Inflammatory macrophage treated with lipopolysaccharide for 1 hour (primary cell): ENCODE results near the gene MAPK13.
A peak's percentile ranks its signal among the peaks of the same experiment; 100 is the strongest.
"Not testable (repeated sequence)": the region's sequence is repeated elsewhere in the genome, so short reads cannot be mapped to it uniquely, and the experiment has no call there.

Experiments used
- DNase-seq, 2 donors: peaks; one replicate each; pipeline ENCODE4 v3.0.0-alpha.2; 2020 to 2022

MAPK13 gene

DNA sequence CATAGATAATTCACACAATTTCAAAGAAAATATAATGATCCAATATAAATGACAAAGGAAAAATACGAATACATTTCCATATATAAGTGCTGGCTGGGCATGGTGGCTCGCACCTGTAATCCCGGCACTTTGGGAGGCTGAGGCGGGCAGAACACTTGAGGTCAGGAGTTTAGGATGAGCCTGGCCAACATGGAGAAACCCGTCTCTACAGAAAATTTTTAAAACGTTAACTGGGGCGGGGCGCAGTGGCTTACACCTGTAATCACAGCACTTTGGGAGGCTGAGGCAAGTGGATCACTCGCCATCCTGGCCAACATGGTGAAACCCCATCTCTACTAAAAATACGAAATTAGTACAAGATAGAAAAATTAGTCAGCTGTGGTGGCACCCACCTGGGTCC is 14.9 kb upstream of the MAPK13 start:
- no peak for DNase-seq

DNA sequence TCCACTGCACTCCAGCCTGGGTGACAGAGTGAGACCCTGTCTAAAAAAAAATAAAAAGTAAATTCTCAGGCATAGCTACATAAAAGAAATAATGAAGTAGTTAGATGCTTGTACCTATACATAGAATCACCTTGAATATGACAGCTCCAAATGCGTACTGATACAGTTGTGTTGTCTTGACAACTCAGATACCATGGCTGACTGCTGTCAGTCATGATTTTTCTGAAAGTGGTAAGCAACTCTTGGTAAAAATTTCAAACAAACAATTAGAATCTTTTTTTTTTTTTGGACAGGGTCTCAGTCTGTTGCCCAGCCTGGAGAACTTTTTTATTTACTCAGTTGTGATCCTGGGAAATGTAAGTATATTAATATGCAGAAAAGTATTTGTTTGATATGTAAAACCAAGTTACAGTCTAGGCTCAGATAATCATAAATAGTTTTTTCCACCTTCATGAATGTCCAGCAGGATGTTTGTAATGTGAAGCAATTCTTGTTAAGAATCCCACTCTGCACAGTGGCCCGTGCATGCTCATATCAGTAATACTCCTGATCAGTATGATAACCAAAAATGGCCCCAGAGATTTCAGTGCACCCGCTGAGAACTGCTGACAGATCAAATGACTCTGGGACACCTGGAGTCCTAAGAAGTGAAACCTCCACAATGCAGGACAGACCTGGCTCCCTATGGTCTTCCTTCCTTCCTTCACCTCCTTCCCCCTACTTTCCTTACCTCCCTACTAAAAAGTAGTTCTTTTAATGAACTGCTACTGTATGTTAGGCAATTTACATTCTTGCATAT is 14.0 kb upstream of the MAPK13 start:
- no peak for DNase-seq

DNA sequence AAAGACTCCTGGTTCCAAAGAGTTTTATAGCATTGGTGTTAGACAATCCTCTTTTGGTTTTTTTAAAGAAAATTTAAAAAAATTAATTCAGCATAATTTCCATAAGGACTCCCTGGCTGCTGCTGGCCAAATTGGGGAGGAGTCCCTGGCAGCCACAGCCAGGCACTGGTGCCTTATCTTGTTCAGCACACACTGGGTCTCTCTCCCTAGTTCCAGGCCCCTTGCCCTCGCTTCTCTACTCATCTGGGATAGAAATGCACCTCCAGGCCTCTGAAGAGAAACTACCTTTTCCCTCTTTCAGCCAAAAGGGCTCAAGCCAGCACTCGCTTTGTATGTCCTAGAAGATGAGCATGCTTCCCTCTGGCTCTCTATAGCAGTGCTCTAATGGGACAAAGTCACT is 13.4 kb upstream of the MAPK13 start:
- DNase-seq: no peak

DNA sequence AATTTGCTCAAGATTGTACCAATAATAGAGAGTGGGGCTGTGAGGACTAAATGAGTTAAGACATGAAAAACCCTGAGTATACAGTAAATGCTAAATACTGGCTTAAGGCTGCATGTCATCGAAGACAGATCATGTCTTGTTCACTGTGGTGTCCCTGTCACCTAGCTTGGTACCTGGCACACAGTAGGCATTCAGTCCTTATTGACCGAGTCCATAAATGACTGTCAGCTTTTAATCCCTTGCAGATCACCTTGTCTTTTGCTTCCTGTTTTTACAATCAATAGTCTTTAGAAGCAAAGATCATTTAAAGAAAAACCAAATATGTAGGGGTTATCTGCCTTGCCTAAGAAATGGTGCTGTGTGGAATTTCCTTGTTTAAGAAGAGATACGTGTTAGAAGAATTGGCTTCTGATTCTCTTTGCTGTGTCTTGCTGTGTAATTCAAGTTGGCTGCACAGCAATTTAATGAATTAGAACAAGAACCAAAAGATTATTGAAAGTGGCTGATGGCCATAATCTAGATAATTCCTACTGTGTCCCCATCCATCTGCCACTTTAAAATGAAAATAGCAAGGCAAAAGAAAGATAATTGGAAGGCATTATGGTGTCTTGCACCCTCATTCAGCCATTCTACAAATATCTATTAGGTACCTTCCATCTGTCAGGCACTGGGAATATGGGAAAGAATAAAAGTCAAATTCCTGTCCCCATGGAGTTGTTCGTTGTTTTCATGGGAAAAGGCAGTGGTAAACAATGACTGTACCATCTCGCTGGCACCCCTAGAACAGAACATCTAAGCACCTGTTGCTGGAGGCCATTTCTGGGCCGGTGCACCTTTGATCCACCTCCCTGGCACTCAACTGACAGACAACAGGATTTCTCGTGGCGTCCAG is 12.4 kb upstream of the MAPK13 start:
- no peak for DNase-seq

DNA sequence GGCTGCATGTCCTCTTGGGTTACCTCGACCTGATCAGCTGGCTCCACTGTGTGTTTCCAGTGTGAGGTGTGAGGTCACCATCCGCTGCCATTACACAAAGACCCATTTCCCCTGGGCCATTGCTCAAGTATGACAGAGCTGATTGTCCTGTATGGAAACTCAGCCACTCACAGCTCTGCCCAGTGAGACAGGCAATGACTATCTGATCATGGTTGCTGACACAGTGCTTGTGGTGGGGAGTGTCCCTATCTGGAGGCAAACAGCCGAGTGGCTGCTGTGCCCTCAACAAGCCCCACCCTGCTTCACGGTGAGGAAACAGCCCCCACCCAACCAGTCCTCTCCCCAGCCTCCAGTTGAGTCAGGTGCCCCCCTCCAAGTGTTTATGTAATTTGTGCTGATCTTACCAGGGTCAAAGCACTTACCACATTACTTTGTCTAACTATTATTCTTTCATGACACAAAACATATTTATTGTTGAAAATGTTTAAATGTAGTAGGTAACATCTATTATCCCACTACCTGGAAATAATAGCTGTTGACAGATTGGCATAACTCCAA is 11.7 kb upstream of the MAPK13 start:
- peak; percentile 80 to 93 for DNase-seq

DNA sequence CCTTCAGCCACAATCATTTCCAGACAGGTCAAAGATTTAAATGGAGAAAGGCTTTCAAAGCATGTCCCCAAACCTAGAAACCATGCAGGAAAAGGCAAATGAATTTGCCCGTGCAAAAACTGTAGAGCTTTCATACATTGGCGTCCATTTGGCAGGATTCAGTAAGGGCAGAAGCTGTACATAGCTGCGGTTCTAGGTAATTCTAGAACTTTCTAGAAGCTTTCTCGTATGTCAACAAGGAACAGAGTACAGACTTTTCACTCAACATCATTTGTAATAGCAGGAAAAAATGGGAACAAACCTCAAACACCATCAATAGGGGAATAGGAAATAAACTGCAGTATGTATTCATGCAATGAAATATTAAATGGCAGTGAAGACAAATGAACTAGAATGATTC is 11.1 kb upstream of the MAPK13 start:
- DNase-seq: no peak

DNA sequence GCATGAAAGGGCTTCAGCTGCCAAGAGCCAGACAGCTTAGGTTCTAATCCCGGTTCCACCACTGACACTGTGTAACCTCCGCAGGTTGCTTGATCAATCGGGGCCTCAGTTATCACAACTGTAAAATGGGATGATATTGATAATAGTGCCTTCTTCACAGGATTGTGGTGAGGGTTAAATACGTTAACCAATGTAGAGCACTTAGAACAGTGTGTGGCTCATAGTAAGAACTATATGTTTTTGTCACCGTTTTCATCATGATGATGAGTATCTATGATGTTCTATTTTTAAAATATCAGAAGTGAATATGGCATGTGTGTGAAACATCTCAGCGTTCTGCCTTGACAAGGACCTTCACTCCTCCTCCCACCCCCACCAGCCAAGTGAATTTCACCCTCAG is 10.3 kb upstream of the MAPK13 start:
- DNase-seq: no peak

DNA sequence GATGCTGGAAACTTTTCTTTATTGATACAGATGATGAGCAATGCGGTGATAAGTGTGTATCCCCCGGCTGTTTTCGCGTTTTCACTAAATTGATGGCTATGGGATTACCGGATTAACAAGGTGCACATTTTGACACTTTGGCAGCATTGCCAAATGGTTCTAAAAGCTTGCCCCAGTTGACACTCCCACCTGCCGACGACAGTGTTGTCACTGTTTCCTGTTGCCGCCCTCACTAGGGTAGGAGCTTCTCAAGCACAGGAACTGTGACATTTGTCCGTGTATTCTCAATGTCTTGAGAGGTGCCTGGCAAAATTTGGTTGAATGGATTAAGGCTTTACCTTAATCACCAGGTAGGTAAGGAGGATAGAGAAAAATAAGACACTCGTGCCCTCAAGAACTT is 9.8 kb upstream of the MAPK13 start:
- DNase-seq: peak; percentile 58 to 67

DNA sequence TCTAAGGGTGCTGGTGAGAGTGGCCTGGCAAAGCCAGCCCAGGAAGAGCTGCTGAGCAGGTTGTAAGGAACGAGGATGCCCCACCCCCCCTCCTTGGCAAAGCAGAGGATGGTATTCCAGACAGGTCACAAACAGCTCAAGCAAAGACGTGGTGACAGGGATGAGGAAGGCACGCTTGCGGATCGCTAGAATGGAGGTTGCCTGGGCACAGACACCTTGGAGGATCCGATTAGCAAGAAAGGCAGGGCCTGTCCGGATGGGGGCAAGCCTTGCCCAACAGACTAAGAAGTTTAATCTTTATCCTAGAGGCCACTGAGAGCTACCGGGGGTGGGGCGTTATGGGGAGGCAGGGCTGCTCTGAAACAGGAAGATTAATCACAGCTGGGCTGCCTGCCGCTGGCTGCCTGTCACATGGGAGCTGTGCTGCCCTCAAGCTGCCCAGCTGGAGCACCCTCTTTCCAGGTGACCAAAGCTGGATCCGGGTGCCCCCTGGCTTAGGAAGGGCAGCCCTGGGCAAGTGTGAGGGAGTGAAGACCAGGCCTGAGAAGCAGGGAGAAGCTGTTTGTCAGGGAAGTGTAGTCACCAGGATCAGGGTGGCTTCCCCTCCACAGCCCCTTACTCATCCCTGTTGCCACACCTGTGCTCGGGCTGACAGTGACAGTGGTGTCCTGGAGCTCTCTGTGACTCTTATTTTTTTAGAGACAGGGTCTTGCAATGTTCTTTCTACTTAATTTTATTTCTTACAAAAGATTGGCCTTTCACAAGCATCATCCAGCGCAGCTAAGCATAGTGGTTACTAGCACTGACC is 9.1 kb upstream of the MAPK13 start:
- peak; percentile 48 to 58 for DNase-seq

DNA sequence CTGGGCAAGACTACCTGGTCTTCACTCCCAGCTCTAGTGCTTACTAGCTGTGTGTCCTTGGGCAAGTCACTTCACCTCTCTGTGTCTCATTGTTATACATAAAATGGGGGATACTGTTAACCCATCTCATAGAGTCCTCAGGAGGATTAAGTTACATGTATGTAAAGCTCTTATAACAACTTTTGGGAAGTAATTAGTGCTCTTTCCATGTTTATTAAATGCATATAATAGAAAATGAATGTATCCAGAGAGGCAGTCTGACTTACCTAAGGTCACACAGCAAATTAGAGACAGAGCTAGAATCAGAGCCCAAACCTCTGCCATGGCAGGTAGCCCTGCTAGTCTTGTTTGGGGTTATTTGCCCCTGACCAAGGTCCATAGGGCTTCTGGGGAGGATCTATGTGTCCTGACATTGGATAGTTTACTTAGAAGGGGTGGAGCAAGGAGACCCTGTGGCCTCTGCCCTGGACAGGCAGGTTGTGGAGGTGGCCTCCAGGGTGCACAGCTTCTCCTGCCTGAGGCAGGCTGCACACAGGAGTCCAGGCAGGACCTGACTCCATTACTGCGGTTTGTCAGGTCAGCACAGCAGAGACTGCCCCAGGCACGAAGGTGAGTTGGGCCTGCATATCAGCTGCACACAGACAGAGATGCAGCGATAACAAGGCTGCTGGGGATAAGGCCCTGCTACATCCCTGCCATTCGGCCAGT is 8.4 kb upstream of the MAPK13 start:
- no peak for DNase-seq

DNA sequence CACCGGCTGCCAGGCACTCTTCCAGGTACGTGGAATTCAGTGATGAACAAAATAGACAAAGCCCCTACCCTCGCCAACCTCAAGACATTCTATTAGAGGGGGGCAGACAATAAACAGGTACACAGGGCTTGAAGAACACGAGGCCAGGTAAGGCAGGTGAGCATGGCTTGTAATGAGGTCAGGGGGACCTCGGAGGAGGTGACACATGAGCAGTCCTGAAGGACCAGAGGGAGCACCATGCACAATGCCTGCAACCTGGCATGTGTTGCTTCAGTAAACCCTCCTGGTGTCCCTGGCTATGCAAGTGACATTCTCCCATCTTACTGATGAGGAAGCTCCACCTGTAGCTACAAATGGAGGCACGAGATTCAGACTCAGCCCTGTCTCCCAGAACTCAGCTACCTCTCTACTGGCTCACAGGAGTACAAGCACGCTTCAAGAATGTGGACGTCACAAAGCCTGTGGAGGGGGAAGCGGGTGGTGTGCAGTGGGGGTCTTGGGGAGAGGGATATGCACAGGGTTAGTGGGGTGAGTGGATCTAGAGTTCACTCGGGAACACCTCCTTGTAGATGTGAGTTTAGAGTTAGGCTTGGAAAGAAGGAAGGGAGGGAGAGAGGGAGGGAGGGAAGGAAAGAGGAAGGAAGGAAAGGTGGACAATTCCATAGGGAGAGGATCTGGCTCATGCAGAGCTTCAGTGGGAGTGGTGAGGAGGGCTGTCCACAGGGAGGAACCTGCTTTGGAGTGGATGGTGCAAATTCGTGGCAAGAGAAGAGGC is 7.6 kb upstream of the MAPK13 start:
- DNase-seq: no peak

DNA sequence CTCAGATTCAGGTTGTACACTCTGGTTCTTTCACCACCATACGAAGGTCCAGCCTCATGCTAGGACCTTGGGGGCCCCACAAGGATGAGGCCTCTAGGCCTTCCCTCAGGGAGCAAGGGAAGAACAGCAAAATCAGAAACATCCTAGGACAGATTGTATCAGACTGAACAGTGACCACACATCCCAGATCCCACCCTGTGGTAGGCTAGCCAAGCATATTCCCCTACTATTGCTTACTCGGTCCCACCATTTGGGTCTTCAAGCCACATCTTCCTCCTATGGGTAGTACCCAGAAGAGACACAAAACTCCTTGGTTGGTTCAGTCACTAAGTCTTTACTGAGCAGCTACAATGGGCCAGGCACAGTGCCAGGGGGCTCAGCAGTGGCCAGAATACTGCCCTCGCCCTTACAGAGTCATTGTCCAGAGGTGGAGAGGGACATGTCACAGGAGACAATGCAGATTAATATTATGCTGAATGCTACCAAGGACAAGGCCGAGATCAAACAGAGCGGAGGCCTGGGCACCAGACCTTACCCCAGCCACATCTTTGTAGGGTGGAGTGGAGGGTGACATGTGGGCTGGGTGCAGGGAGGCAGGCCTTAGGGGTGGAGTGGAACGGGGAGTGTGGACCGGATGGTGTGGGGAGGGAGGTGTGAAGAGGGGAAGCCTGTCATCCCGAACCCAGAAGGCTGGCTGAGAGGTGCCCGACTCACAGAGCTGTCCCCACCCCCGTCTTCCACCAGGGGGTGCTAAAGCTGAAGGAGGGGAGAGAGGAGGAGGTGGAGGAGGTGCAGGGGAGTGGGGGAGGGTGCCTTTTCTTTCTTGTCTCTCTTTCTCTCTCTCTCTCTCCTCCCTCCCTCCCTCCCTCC is 6.8 kb upstream of the MAPK13 start:
- peak; percentile 59 to 94 for DNase-seq

DNA sequence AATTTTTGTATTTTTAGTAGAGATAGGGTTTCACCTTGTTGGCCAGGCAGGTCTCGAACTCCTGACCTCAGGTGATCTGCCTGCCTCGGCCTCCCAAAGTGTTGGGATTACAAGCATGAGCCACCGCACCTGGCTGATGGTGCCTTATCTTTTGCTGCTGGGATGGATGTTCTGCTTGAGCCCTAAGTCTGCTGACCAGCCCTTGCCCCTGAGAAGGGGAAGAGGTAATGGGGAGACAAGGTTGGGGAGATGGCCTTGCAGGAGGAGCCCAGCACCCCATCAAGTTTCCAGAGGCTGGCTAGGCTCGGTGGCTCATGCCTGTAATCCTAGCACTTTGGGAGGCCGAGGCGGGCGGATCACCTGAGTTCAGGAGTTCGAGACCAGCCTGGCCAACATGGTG is 6.0 kb upstream of the MAPK13 start:
- not testable (repeated sequence) for DNase-seq

DNA sequence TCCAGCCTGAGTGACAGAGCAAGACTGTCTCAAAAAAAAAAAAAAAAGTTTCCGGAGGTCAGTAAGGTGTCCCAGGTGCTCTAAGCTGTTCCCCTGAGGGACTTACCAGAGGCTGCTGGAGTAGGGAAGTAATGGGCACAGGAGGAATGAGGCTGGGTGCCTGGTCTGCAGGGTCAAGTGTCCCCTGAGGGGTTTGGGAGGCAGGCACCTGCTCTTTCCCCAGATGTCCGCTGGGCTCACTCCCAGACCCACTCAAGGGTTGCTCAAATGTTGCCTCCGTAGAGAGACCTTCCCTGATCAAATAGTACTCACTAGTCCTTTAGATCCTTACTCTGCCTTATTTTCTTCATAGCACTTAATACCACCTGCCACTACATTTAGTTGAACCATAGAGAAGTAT is 5.4 kb upstream of the MAPK13 start:
- DNase-seq: no peak

DNA sequence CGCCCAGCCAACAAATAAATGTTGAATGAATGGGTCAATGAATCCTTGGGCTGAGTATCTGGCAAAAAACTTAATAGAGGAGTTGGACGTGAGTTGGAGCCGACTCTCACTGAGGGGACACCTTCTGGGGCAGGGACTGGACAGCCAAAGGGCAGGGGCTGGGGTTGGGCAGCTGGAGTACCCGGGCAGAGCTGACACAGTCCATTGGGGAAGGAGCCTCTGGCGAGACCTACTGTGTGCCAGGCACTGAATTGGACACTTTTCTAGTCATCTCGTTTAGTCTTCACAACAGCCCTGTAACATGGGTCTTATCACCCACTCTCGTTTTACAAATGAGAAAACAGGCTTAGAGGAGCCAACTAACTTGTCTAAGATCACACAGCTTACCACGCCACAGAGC is 4.7 kb upstream of the MAPK13 start:
- DNase-seq: no peak

DNA sequence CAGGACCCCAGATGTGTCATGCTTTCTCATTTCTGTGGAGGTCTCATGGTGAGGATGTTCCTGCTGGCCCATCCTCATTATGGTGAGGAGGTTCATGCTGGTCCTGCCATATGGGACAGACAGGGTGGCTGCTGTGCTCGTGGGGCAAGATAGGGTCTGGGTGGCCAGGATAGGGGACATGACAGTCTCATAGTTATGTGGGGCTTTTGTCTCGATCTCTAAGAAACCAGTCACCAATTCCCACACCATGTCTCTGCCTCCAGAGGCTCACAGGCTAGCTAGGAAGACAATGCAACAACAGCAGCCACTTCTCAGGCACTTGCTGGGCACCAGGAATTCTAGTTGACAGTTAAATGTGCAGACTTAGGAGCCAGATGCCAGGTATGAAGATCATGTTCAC is 4.2 kb upstream of the MAPK13 start:
- DNase-seq: no peak

DNA sequence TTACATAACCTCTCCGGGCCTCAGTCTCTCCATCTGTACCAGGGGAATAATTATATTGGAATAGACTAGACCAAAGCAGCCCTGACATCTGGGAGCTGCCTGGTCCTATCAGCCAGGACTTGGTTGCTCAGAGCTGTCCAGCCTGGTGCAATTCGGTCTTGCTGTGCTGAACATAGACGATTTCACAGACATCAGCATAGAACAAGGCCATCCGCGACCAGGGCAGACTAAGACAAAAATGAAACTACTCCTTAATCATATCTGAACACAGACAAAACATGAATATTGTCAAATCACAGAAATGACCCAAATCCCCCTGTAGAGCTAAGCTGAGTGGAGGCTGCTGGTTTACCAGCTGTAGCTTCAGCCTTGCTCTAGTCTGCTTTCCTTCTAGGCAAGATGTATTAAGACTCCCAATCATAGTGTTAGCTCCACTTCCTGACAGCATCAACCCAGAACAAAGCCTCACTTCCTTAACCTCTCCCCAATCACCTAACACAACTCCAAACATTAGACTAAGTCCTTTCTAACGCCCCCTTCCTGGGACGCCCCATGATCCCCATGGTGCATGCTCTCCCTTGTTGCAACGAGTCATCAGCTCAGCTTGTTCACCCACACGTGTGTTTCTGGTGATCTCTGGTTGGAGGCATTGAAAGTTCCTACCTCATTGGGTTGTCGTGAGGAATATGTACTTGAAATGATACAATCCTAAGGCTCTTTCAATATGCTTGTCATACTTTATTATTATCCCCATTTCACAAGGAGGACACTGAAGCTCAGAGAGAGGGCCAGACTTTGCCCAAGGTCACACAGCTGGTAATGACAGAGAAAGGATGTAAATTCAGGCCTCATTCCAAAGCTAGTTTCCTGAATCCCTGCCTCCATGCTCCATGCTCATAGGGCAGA is 3.5 kb upstream of the MAPK13 start:
- peak; percentile 59 to 95 for DNase-seq

DNA sequence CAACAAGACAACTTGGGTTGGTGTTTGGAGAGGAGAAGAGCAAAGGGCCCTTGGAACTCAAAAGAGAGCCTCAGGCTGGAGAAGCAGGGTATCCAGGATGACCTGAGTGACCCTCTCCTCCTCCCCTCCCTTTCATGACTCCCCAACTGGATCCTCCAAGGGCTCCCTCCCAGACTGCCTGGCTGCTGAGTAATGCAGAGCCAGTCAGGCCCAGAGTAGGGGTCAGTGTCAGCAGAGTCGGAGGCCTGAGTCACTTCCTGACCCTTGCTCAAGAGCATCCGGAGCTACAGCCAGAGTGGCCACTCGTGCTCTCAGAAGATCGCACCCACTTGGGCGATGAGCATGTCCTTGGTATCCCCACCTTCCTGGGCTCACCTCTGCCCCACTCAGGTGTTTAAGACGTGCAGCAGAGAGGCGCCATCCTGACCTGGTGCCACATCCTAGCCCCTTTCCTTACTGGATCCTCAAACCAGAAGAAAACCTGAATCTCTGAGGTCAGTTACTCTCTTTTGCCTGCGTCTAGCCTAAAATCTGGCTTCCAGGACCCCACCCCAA is 2.8 kb upstream of the MAPK13 start:
- DNase-seq: peak; percentile 89 to 92

DNA sequence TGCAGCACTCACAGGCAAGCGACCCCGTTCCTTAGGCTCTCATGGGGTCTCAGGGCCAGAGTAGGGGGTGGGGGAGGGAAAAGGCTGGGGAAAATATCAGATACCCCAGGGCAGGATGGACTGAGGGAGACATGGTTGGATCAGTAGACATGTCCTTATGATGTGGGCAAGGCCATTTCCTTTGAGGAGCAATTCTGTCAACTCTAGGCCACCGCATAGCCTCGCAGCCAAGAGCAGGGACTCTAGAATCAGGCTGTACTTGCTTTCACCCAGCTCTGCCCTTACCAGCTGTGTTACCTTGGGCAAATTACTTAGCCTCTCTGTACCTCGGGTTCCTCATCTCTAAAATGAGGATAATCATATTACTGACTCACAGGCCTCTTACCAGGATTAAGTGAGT is 2.2 kb upstream of the MAPK13 start:
- no peak for DNase-seq
